ENCODE data around the gene RRM1.

The RRM1 gene

DNA sequence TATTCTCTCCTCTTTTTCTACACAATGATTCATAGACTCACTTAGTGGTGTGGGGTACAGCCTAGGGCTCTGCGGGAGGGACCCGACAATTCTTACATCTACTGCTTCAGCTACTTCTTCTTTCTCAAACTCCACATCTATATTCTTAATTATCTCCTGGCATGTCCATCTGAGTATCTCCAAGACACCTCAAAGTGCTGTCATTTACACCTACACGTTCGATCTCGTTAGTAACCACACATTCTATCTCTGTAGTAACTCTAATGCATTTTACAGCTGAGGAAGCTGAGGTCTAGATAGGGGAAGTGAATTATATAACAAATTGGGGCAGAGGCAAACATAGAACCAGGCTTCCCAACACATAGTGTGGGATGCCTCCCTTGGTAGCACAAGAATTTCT is 27.7 kb upstream of the RRM1 start:
- H3K36me3 Mint-ChIP-seq = peaks cover 6% of the 10 kb centered on the region
- H3K27ac Mint-ChIP-seq = peak overlapping the region; percentile 26
- no peaks in the 10 kb centered on the region for H3K9me3 Mint-ChIP-seq
- H3K27me3 Mint-ChIP-seq = no peaks in the 10 kb centered on the region
- H3K4me3 Mint-ChIP-seq = no peak overlapping the region
- peaks cover 75% of the 10 kb centered on the region for H3K4me1 Mint-ChIP-seq

DNA sequence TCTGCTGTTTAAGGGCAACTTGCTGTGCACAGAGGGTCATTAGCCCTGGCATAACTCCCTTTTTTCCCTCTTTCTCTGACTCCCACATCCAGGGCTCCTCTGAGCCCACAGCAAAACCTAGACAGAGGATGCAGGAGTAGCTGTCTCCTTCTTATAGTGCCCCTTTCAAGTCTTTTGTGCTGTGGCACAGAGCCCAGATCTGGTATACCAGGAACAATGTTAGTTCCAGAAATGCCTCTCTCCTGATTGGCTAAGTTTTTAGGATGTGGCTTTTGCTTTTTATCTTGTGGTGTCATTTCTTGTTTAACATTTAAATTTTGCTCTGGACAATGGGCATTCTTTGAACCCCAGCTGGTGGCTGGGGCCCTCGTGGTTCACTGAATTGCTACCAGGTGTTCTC is 25.6 kb upstream of the RRM1 start:
- H3K4me1 Mint-ChIP-seq = peaks cover 90% of the 10 kb centered on the region

DNA sequence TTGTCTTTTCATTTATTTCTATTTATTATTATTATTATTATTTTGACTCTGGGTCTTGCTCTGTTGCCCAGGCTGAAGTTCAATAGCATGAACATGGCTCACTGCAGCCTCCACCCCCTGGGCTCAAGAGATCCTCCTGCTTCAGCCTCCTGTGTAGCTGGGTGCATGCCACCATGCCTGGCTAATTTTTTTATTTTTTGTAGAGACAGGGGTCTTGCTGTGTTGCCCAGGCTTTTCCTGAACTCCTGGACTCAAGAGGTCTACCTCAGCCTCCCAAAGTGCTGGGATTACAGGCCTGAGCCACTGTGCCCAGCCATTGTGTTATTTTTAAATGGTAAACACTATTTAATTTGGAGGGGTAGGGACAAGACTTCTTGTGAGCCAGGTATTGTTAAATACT is 23.3 kb upstream of the RRM1 start:
- Mint-ChIP-seq H3K4me3 (no peak overlapping the region), H3K9me3 (no peaks in the 10 kb centered on the region), H3K27ac (no peak overlapping the region), H3K4me1 (peaks cover 75% of the 10 kb centered on the region), H3K27me3 (no peaks in the 10 kb centered on the region), H3K36me3 (peaks cover 13% of the 10 kb centered on the region)

More for the DNA sequence above, 25.6 kb upstream of the RRM1 start:
- Mint-ChIP-seq H3K36me3 (peaks cover 9% of the 10 kb centered on the region), H3K9me3 (no peaks in the 10 kb centered on the region), H3K27me3 (no peaks in the 10 kb centered on the region), H3K4me3 (no peak overlapping the region), H3K27ac (peak overlapping the region; percentile 15)

DNA sequence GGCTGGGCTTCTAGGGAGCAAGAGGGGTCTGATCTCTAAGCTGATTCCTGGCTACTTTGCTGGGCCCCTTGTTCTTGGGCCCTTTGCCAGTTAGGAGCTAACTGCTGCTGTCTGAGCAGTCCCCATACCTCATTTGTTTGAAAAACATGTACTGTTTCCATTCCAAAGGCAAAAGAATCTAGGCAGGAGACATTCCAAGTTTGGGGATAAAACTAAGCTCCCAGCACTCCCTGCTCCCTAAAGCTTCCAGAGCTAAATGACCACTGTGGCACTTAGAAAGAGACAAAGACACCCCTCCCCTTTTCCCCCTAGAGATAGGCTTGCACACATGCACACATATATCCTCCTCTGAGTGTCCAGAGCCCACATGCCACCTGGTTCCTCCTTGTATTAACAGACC is 22.7 kb upstream of the RRM1 start:
- peak overlapping the region; percentile 88 for H3K27ac Mint-ChIP-seq
- no peaks in the 10 kb centered on the region for H3K27me3 Mint-ChIP-seq
- no peak overlapping the region for H3K4me3 Mint-ChIP-seq
- no peaks in the 10 kb centered on the region for H3K9me3 Mint-ChIP-seq
- H3K36me3 Mint-ChIP-seq = peaks cover 12% of the 10 kb centered on the region
- peaks cover 75% of the 10 kb centered on the region for H3K4me1 Mint-ChIP-seq

DNA sequence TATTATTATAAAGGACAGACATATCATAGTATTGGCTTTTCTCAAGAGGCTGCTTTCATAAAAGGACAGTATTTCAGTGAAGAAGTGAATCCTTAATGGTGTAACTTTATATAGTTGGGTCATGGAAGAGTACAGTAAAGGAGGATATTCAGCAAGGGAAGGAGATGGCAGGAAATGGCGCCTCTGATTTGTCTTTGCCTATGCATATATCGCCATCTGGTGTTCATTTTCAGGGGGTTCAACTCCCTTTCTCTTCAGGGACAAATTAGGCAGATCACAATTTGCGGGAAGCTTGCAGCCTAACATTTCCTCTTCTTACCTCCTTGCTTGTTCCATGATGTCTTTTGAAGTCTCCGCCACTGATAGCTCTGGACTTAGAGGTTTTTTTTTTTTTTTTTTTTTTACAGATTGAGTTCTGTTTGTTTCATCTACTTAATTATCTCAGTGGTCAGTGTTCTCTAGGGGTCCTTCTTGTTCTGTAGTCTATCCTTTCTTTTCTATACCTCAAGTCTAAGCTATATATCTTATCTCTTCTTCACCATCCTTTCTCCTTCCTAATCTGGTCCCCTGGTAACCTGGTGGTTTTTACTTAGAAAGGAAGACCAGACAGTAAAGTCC is 21.8 kb upstream of the RRM1 start:
- Mint-ChIP-seq H3K4me1 (peaks cover 72% of the 10 kb centered on the region), H3K27me3 (no peaks in the 10 kb centered on the region), H3K27ac (peak overlapping the region; percentile 56), H3K9me3 (no peaks in the 10 kb centered on the region), H3K36me3 (peaks cover 10% of the 10 kb centered on the region), H3K4me3 (no peak overlapping the region)

DNA sequence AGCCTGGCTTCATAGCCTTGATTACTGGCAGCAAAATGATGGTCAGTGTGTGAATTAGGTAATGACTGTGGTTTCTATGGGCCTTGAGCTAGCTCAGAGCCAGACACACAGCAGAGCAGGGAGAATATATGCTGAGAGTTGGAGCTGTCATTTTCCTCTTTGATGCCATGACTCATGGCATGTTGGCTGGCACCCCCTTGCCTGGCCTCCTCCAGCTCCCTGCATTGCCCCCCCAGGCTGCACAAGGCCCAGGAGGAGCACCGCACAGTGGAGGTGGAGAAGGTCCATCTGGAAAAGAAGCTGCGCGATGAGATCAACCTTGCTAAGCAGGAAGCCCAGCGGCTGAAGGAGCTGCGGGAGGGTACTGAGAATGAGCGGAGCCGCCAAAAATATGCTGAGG is 20.3 kb upstream of the RRM1 start:
- Mint-ChIP-seq H3K36me3 (peaks cover 9% of the 10 kb centered on the region), H3K4me1 (peaks cover 63% of the 10 kb centered on the region), H3K27ac (peak overlapping the region; percentile 86)

GRCh38 chr11:4076774-4077173 is 17.8 kb upstream of the RRM1 start:
- H3K36me3 Mint-ChIP-seq = peaks cover 11% of the 10 kb centered on the region
- H3K4me3 Mint-ChIP-seq = no peak overlapping the region
- H3K4me1 Mint-ChIP-seq = peaks cover 45% of the 10 kb centered on the region
- no peaks in the 10 kb centered on the region for H3K27me3 Mint-ChIP-seq
- H3K9me3 Mint-ChIP-seq = no peaks in the 10 kb centered on the region
- H3K27ac Mint-ChIP-seq = peak overlapping the region; percentile 2

More for the DNA sequence above, 20.3 kb upstream of the RRM1 start:
- Mint-ChIP-seq H3K9me3 (no peaks in the 10 kb centered on the region), H3K27me3 (no peaks in the 10 kb centered on the region), H3K4me3 (no peak overlapping the region)

DNA sequence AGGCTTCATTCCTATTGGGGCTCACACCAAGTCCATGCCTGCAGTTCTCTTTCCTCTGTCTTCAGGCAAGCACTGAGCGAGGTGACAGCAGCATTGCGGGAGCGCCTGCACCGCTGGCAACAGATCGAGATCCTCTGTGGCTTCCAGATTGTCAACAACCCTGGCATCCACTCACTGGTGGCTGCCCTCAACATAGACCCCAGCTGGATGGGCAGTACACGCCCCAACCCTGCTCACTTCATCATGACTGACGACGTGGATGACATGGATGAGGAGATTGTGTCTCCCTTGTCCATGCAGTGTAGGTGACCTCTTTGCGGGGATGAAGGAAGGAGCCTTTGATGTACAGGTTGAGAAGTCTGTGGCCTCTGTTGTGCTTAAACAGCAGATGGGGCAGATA is 11.4 kb upstream of the RRM1 start:
- Mint-ChIP-seq H3K4me1 (peaks cover 17% of the 10 kb centered on the region), H3K36me3 (peaks cover 29% of the 10 kb centered on the region), H3K27me3 (no peaks in the 10 kb centered on the region), H3K27ac (peak overlapping the region; percentile 49), H3K9me3 (no peaks in the 10 kb centered on the region), H3K4me3 (no peak overlapping the region)

GRCh38 chr11:4084406-4085125 is 10.0 kb upstream of the RRM1 start:
- Mint-ChIP-seq H3K4me1 (peaks cover 26% of the 10 kb centered on the region), H3K27me3 (no peaks in the 10 kb centered on the region), H3K4me3 (no peak overlapping the region), H3K27ac (peak overlapping the region; percentile 44), H3K36me3 (peaks cover 31% of the 10 kb centered on the region), H3K9me3 (no peaks in the 10 kb centered on the region)

GRCh38 chr11:4085575-4085974 is 9.0 kb upstream of the RRM1 start:
- Mint-ChIP-seq H3K4me1 (peaks cover 36% of the 10 kb centered on the region), H3K36me3 (peaks cover 31% of the 10 kb centered on the region), H3K9me3 (no peaks in the 10 kb centered on the region), H3K4me3 (no peak overlapping the region), H3K27me3 (no peaks in the 10 kb centered on the region), H3K27ac (no peak overlapping the region)

- peaks cover 48% of the 10 kb centered on the region for H3K4me1 Mint-ChIP-seq
- peaks cover 31% of the 10 kb centered on the region for H3K36me3 Mint-ChIP-seq
These were observed 7.8 kb upstream of the RRM1 start for GRCh38 chr11:4086575-4087353.

GRCh38 chr11:4087551-4087950 is 7.0 kb upstream of the RRM1 start:
- Mint-ChIP-seq H3K4me3 (peak overlapping the region; percentile 41), H3K4me1 (peaks cover 56% of the 10 kb centered on the region), H3K36me3 (peaks cover 32% of the 10 kb centered on the region), H3K27me3 (no peaks in the 10 kb centered on the region), H3K9me3 (no peaks in the 10 kb centered on the region), H3K27ac (peak overlapping the region; percentile 42)

More at GRCh38 chr11:4086575-4087353, 7.8 kb upstream of the RRM1 start:
- no peaks in the 10 kb centered on the region for H3K9me3 Mint-ChIP-seq
- peak overlapping the region; percentile 40 for H3K4me3 Mint-ChIP-seq
- no peaks in the 10 kb centered on the region for H3K27me3 Mint-ChIP-seq
- peak overlapping the region; percentile 42 for H3K27ac Mint-ChIP-seq

DNA sequence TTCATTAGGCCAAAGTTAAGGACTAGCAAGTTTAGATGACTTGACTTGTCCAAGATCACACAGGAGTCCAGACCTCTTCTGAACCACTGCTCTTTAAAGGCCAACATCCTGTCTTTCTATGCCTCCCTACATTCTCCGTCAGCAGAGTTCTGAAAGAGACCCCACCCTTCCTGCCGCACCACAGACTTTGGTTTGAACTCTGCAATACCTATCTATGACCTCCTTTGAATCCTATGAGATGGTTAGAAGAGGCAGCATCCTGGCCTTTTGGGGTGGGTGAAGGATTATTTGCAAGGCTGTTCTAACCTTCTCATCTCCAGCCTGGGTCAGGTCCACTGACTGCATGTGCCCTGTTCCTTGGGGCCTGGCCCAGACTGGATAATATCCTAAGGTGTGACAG is 4.3 kb upstream of the RRM1 start:
- Mint-ChIP-seq H3K36me3 (peaks cover 21% of the 10 kb centered on the region), H3K27me3 (no peaks in the 10 kb centered on the region), H3K4me3 (peak overlapping the region; percentile 53), H3K27ac (peak overlapping the region; percentile 82), H3K9me3 (no peaks in the 10 kb centered on the region), H3K4me1 (peaks cover 70% of the 10 kb centered on the region)

- no peaks in the 10 kb centered on the region for H3K27me3 Mint-ChIP-seq
- H3K36me3 Mint-ChIP-seq = peaks cover 14% of the 10 kb centered on the region
- H3K4me1 Mint-ChIP-seq = peaks cover 80% of the 10 kb centered on the region
- peak overlapping the region; percentile 30 for H3K4me3 Mint-ChIP-seq
- no peaks in the 10 kb centered on the region for H3K9me3 Mint-ChIP-seq
- peak overlapping the region; percentile 86 for H3K27ac Mint-ChIP-seq
These were observed 2.6 kb upstream of the RRM1 start for GRCh38 chr11:4092026-4092425.

DNA sequence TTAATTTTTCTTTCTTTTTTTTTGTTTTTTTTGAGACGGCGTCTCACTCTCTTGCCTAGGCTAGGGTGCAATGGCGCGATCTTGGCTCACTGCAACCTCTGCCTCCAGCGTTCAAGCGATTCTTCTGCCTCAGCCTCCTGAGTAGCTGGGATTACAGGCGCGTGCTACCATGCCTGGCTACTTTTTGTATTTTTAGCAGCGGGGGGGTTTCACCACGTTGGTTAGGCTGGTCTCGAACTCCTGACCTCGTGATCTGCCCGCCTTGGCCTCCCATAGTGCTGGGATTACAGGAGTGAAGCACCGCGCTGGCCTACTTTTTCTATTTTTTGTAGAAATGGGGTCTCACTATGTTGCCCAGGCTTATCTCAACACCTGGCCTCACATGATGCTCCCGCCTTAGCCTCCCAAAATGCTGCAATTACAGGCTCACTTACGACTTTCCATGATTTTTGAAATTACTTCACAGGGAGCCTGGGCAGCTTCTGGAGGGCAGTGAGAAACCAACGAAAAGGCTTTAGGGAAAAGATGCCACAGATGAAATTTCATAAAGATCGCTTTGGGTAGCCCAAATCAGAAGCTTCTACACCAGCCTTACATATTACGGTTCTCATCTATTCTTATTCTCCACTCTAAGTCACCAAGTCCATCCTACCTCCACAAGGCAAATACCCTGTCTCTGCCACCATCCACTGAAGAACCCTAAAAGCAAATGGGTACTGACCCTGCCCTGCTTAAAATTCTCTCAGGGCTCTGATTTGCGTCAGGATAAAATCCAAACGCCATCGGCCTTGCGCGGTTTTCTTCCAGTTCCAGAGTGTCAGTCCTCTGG is 866 bp upstream of the RRM1 start:
- Mint-ChIP-seq H3K9me3 (no peaks in the 10 kb centered on the region), H3K27ac (peak overlapping the region; percentile 97), H3K4me1 (peaks cover 80% of the 10 kb centered on the region), H3K27me3 (no peaks in the 10 kb centered on the region), H3K36me3 (peaks cover 5% of the 10 kb centered on the region), H3K4me3 (peak overlapping the region; percentile 94)

Measured in activated naive CD4-positive, alpha-beta T cell treated with anti-CD3 and anti-CD28 coated beads, Interleukin-2, amount 50 U/mL, for 24 hours (primary cell).